Lower leg skin (tissue), 3 donors: ENCODE measurements around the gene TTC22.

Experiments
- CTCF ChIP-seq, 3 donors: fragments of 450-650 bp; IDR thresholded peaks; one replicate each; pipeline ENCODE4 v1.5.1; 2016; ENCODE audit warnings: antibody characterized with exemption in 3 of 3, mild to moderate bottlenecking in 3 of 3, moderate library complexity in 2 of 3
- POLR2A ChIP-seq, 2 donors: fragments of 450-650 bp; IDR thresholded peaks; one replicate each; pipeline ENCODE4 v1.6.1; 2016 to 2017; ENCODE audit warnings: antibody characterized with exemption in 2 of 2, mild to moderate bottlenecking in 1 of 2, moderate library complexity in 1 of 2

GRCh38 chr1:54846301-54846700 lies 45.2 kb upstream of the TTC22 start:
- TF ChIP-seq CTCF (IDR thresholded peaks at IDR 0.05): no peak
- no peak for TF ChIP-seq POLR2A (IDR thresholded peaks at IDR 0.05)
